HepG2 (cell line): ENCODE data around the gene ESR2. TPM values are rescaled to one million over a fixed set of nuclear protein-coding genes. Genes with fewer than 3 reads are reported as not detected.
A peak's percentile ranks its signal among the peaks of the same experiment; 100 is the strongest.

ENCODE experiments used
- ATF3 ChIP-seq: sonication (generic); formaldehyde crosslinking; IDR thresholded peaks from 2 replicates; pipeline ENCODE4 v1.4.0; 2020; ENCODE audit warnings: missing genetic modification reagents
- ATM ChIP-seq: fragments of 450-650 bp; IDR thresholded peaks from 2 replicates; pipeline ENCODE4 v1.7.1; 2017; ENCODE audit warnings: mild to moderate bottlenecking, borderline replicate concordance
- E2F2 ChIP-seq: sonication (generic); formaldehyde crosslinking; IDR thresholded peaks from 2 replicates; pipeline ENCODE4 v1.4.0; 2020; ENCODE audit warnings: missing genetic modification reagents, borderline replicate concordance
- GATAD2A ChIP-seq: IDR thresholded peaks from 2 replicates; pipeline ENCODE4 v1.6.1; 2016
- GPBP1L1 ChIP-seq: sonication (generic); formaldehyde crosslinking; IDR thresholded peaks from 2 replicates; pipeline ENCODE4 v1.5.0; 2020; ENCODE audit warnings: mild to moderate bottlenecking, missing genetic modification reagents
- KDM5B ChIP-seq: sonication (generic); formaldehyde crosslinking; IDR thresholded peaks from 2 replicates; pipeline ENCODE4 v1.4.0; 2020; ENCODE audit warnings: missing genetic modification reagents, mild to moderate bottlenecking, borderline replicate concordance
- KLF13 ChIP-seq: sonication (generic); formaldehyde crosslinking; IDR thresholded peaks from 2 replicates; pipeline ENCODE4 v1.4.0; 2020; ENCODE audit warnings: mild to moderate bottlenecking, missing genetic modification reagents
- MAFG ChIP-seq: sonication (generic); formaldehyde crosslinking; IDR thresholded peaks from 2 replicates; pipeline ENCODE4 v1.5.1; 2020; ENCODE audit warnings: mild to moderate bottlenecking, missing genetic modification reagents
- MXD3 ChIP-seq: IDR thresholded peaks from 2 replicates; pipeline ENCODE4 v1.6.1; 2016; ENCODE audit warnings: mild to moderate bottlenecking, missing biosample characterization, missing genetic modification reagents
- REL ChIP-seq: sonication (generic); formaldehyde crosslinking; conservative IDR thresholded peaks from 2 replicates; pipeline ENCODE4 v1.8.0; 2022; ENCODE audit warnings: mild to moderate bottlenecking, missing genetic modification reagents, moderate library complexity
- SNAI1 ChIP-seq: sonication (generic); formaldehyde crosslinking; IDR thresholded peaks from 2 replicates; pipeline ENCODE4 v1.5.0; 2020; ENCODE audit warnings: mild to moderate bottlenecking, missing genetic modification reagents, borderline replicate concordance
- TARDBP ChIP-seq: sonication (generic); formaldehyde crosslinking; IDR thresholded peaks from 2 replicates; pipeline ENCODE4 v1.8.0; 2022; ENCODE audit warnings: mild to moderate bottlenecking, missing genetic modification reagents
- U2AF2 ChIP-seq: fragments of 200-400 bp; formaldehyde crosslinking; IDR thresholded peaks from 2 replicates; pipeline ENCODE4 v1.6.1; 2017; ENCODE audit warnings: low read depth, mild to moderate bottlenecking, low read length
- ZKSCAN1 ChIP-seq: fragments of 150-350 bp; IDR thresholded peaks from 2 replicates; pipeline ENCODE4 v1.6.1; 2014; ENCODE audit warnings: low read length
- ZMYM4 ChIP-seq: sonication (generic); formaldehyde crosslinking; IDR thresholded peaks from 2 replicates; pipeline ENCODE4 v1.8.1; 2023; ENCODE audit warnings: mild to moderate bottlenecking, missing genetic modification reagents
- ZNF274 ChIP-seq: sonication (generic); formaldehyde crosslinking; IDR thresholded peaks from 2 replicates; pipeline ENCODE4 v1.5.1; 2020; ENCODE audit warnings: mild to moderate bottlenecking, missing genetic modification reagents
- ZNF577 ChIP-seq: sonication (generic); formaldehyde crosslinking; IDR thresholded peaks from 2 replicates; pipeline ENCODE4 v1.4.0; 2020; ENCODE audit warnings: mild to moderate bottlenecking, low read depth, missing genetic modification reagents, borderline replicate concordance
- ZNF687 ChIP-seq: sonication (generic); formaldehyde crosslinking; IDR thresholded peaks from 2 replicates; pipeline ENCODE4 v1.5.1; 2020; ENCODE audit warnings: mild to moderate bottlenecking, missing genetic modification reagents, moderate library complexity
- ZNF775 ChIP-seq: sonication (generic); formaldehyde crosslinking; IDR thresholded peaks from 2 replicates; pipeline ENCODE4 v1.4.0; 2020; ENCODE audit warnings: missing genetic modification reagents, mild to moderate bottlenecking, moderate library complexity, borderline replicate concordance
- ZNF841 ChIP-seq: sonication (generic); formaldehyde crosslinking; IDR thresholded peaks from 2 replicates; pipeline ENCODE4 v1.8.1; 2023; ENCODE audit warnings: missing genetic modification reagents, borderline replicate concordance
- ZNF850 ChIP-seq: sonication (generic); formaldehyde crosslinking; conservative IDR thresholded peaks from 2 replicates; pipeline ENCODE4 v1.9.0; 2021; ENCODE audit warnings: mild to moderate bottlenecking, missing genetic modification reagents
- polyA plus RNA-seq, 8 experiments: library from polyadenylated mRNA; depleted of rRNA in 3 of 8; stranded (reverse) in 7 of 8; unstranded in 1 of 8; fragments of >200 nt; fragmentation: Illumina TruSeq in 4 of 8; extraction: Trizol in 4 of 8; gene quantifications; 2 replicates each; pipeline versions ENCODE4 v1.2.1 to v1.2.3, GENCODE V29; 2011 to 2016; ENCODE audit warnings: low read depth in 4 of 8, missing spikeins in 1 of 8, mixed read lengths in 1 of 8; ENCODE audit not compliant: insufficient read depth in 1 of 8
- total RNA-seq, 5 experiments: library from RNA; depleted of rRNA; stranded (reverse); fragments of >200 nt; fragmentation: Illumina TruSeq; extraction: Trizol; gene quantifications; 2 replicates each; pipeline ENCODE4 v1.2.3, GENCODE V29; 2016; ENCODE audit warnings: low read depth in 1 of 5

Gene ESR2
- total and polyA plus RNA-seq, 2 of the 13 experiments (the other 11 are each of a cell fraction or from before 2014, with no cell fraction given) = 0.01 to 0.04 TPM

- TF ChIP-seq ZNF775 (no peak), ZNF577 (CRISPR knock-in tag) (peak; percentile 42; the same call in 1 of the 2 replicates), ZKSCAN1 (no peak), GPBP1L1 (CRISPR knock-in tag) (no peak), KDM5B (CRISPR knock-in tag) (peak; percentile 53; the same call in 1 of the 2 replicates), ZNF850 (CRISPR knock-in tag) (no peak), E2F2 (CRISPR knock-in tag) (no peak), GATAD2A (CRISPR knock-in tag) (peak; percentile 35; the same call in 1 of the 2 replicates), ZNF687 (CRISPR knock-in tag) (peak; percentile 86), MXD3 (CRISPR knock-in tag) (no peak; the same call in 1 of the 2 replicates), ATF3 (CRISPR knock-in tag) (0 out of 2 replicates have a peak, but pooled peaks have one; percentile 6), SNAI1 (CRISPR knock-in tag) (0 out of 2 replicates have a peak, but pooled peaks have one; percentile 64), MAFG (CRISPR knock-in tag) (no peak), ZMYM4 (CRISPR knock-in tag) (peak; percentile 71; the same call in 1 of the 2 replicates), REL (no peak; the same call in 1 of the 2 replicates), U2AF2 (no peak), TARDBP (CRISPR knock-in tag) (no peak), ZNF274 (CRISPR knock-in tag) (no peak; the same call in 1 of the 2 replicates), ATM (no peak), ZNF841 (no peak), KLF13 (no peak)
Observed at GRCh38 chr14:64338616-64339316, 44.6 kb upstream of the ESR2 start (continued).
